Endothelial cell of umbilical vein (primary cell): ENCODE results near the gene PRMT7. TPM values are rescaled to one million over a fixed set of nuclear protein-coding genes. Genes with fewer than 3 reads are reported as not detected.

Experiments
- BruUV-seq: library from RNA; stranded (reverse); fragments of 400-500 nt; replicated peaks from 2 replicates; lab custom pipeline; 2021; lab: Mats Ljungman, UMichigan
- CTCF ChIA-PET: fragments of 300-600, 350-600 bp; sonication (Branson Sonifier 250); formaldehyde crosslinking; loops from one replicate; lab custom pipeline; 2021; ENCODE audit warnings: antibody characterized with exemption, inconsistent platforms; lab: Charles Lee
- POLR2A ChIA-PET: fragments of 300-600, 350-600 bp; sonication (Branson Sonifier 250); formaldehyde crosslinking; loops from one replicate; lab custom pipeline; 2021; ENCODE audit warnings: antibody characterized with exemption, inconsistent platforms; lab: Charles Lee
- DNase-seq: peaks from one replicate; pipeline ENCODE4 v3.0.0-alpha.2; 2011; ENCODE audit warnings: low read depth, low spot score
- FAIRE-seq: peaks from 2 replicates; lab custom pipeline; 2011; peaks lifted over from hg19 to GRCh38; lab: Jason Lieb, UNC
- H2AFZ ChIP-seq: 2 replicates; pipeline ENCODE4 v1.6.0; 2012; ENCODE audit warnings: low read depth, low read length, control low read depth, inconsistent platforms
- H3K27ac ChIP-seq: 2 replicates; pipeline ENCODE4 v1.5.1; 2011; ENCODE audit warnings: low read depth, mild to moderate bottlenecking, control low read depth, low read length, moderate library complexity; ENCODE audit not compliant: insufficient read depth
- H3K27me3 ChIP-seq, 2 experiments: 2 replicates each; pipeline versions ENCODE4 v1.6.0 to v1.6.1; 2011; ENCODE audit warnings: low read length in 2 of 2, mixed read lengths in 1 of 2; ENCODE audit not compliant: control insufficient read depth in 2 of 2, insufficient read depth in 2 of 2
- H3K36me3 ChIP-seq, 2 experiments: 2 replicates in 1 of 2; 3 replicates in 1 of 2; pipeline ENCODE4 v1.5.1; 2011; ENCODE audit warnings: low read length in 2 of 2, mild to moderate bottlenecking in 1 of 2, moderate library complexity in 1 of 2; ENCODE audit not compliant: control insufficient read depth in 2 of 2, insufficient read depth in 2 of 2; ENCODE audit errors: extremely low read depth in 1 of 2
- H3K4me1 ChIP-seq: 3 replicates; pipeline ENCODE4 v1.5.1; 2011; ENCODE audit warnings: mild to moderate bottlenecking, low read length; ENCODE audit not compliant: control insufficient read depth, insufficient read depth; ENCODE audit errors: extremely low read depth
- H3K4me2 ChIP-seq: 2 replicates; pipeline ENCODE4 v1.6.1; 2011; ENCODE audit warnings: low read length, control low read depth, mixed read lengths; ENCODE audit not compliant: insufficient read depth
- H3K4me3 ChIP-seq, 3 experiments: fragments of 200-600 bp in 1 of 3; sonication (generic), shearing (Covaris generic) in 1 of 3; replicated peaks in 1 of 3; 2 replicates each; pipeline ENCODE4 v1.5.1; 2011 to 2016; ENCODE audit warnings: control low read depth in 3 of 3, low read length in 3 of 3, mild to moderate bottlenecking in 2 of 3, inconsistent platforms in 1 of 3, low read depth in 1 of 3, moderate library complexity in 1 of 3; ENCODE audit not compliant: insufficient read depth in 1 of 3
- H3K79me2 ChIP-seq: 2 replicates; pipeline ENCODE4 v1.6.0; 2012; ENCODE audit warnings: low read length, inconsistent platforms; ENCODE audit not compliant: control insufficient read depth, insufficient read depth
- H3K9ac ChIP-seq: replicated peaks from 2 replicates; pipeline ENCODE3; 2011; ENCODE audit warnings: low read length, control low read depth; ENCODE audit not compliant: insufficient read depth; ENCODE audit errors: extremely low read depth
- H3K9me1 ChIP-seq: replicated peaks from 3 replicates; pipeline ENCODE4 v1.6.0; 2011; ENCODE audit warnings: mild to moderate bottlenecking, low read length; ENCODE audit not compliant: control insufficient read depth, insufficient read depth; ENCODE audit errors: extremely low read depth
- H3K9me3 ChIP-seq: replicated peaks from 2 replicates; pipeline ENCODE4 v1.5.1; 2012; ENCODE audit warnings: low read length, inconsistent platforms; ENCODE audit not compliant: control insufficient read depth, insufficient read depth
- H4K20me1 ChIP-seq: replicated peaks from 2 replicates; pipeline ENCODE3; 2011; ENCODE audit warnings: mild to moderate bottlenecking, low read length; ENCODE audit not compliant: control insufficient read depth, insufficient read depth; ENCODE audit errors: extremely low read depth
- EZH2 ChIP-seq: IDR thresholded peaks from 2 replicates; pipeline ENCODE4 v1.6.1; 2012; ENCODE audit warnings: borderline replicate concordance, low read depth, mild to moderate bottlenecking, moderate library complexity, low read length, inconsistent platforms; ENCODE audit not compliant: severe bottlenecking
- FOS ChIP-seq: IDR thresholded peaks from 2 replicates; pipeline ENCODE4 v1.6.1; 2011; ENCODE audit warnings: mild to moderate bottlenecking, low read length, moderate library complexity, borderline replicate concordance; ENCODE audit not compliant: insufficient read depth
- GATA2 ChIP-seq: IDR thresholded peaks from 2 replicates; pipeline ENCODE4 v1.7.0; 2011; ENCODE audit warnings: low read depth, mild to moderate bottlenecking, moderate library complexity, mixed read lengths, low read length; ENCODE audit not compliant: insufficient read length, insufficient read depth
- JUN ChIP-seq: IDR thresholded peaks from 2 replicates; pipeline ENCODE4 v1.6.1; 2011; ENCODE audit warnings: borderline replicate concordance, low read depth; ENCODE audit not compliant: insufficient read length, insufficient read depth
- MYC ChIP-seq: IDR thresholded peaks from one replicate; pipeline ENCODE4 v1.6.1; 2011; ENCODE audit warnings: mild to moderate bottlenecking, low read depth, low read length
- POLR2A ChIP-seq: IDR thresholded peaks from 2 replicates; pipeline ENCODE4 v1.6.1; 2012; ENCODE audit warnings: low read depth, mild to moderate bottlenecking, control low read depth, low read length
- POLR2AphosphoS5 ChIP-seq: IDR thresholded peaks from 2 replicates; pipeline ENCODE4 v1.6.1; 2012; ENCODE audit warnings: low read depth, mild to moderate bottlenecking, control low read depth, low read length, moderate library complexity; ENCODE audit not compliant: insufficient read depth
- dilution Hi-C: fragments of 300-500 bp; cut with MboI; formaldehyde crosslinking; loops from one replicate; pipeline ENCODE4 v1.15.0; 2019; ENCODE audit warnings: low sequenced_read_pairs; ENCODE audit not compliant: extremely low pct_ligation_motif_present
- intact Hi-C: fragments of 100-400 bp; cut with micrococcal nuclease; formaldehyde crosslinking; loops from one replicate; pipeline ENCODE4 v1.10.0; 2022
- polyA plus RNA-seq, 4 experiments: library from polyadenylated mRNA; depleted of rRNA in 3 of 4; stranded (reverse) in 3 of 4; unstranded in 1 of 4; fragments of >200 nt; gene quantifications; 2 replicates each; pipeline versions ENCODE4 v1.2.1 to v1.2.3, GENCODE V29; 2011 to 2012; ENCODE audit warnings: missing spikeins in 1 of 4
- total RNA-seq: library from RNA; stranded (reverse); gene quantifications from 2 replicates; pipeline ENCODE4 v1.2.3, GENCODE V29; 2021
- TF ChIP-seq, protein P1 (sequence below), 2 donors: IDR thresholded peaks; 1 replicate in 1 of 2; 2 replicates in 1 of 2; pipeline ENCODE4 v1.5.1; 2011; ENCODE audit warnings: low read length in 2 of 2, mild to moderate bottlenecking in 2 of 2, moderate library complexity in 2 of 2, control low read depth in 1 of 2, inconsistent platforms in 1 of 2, low read depth in 1 of 2; ENCODE audit not compliant: insufficient read depth in 1 of 2; ENCODE audit errors: extremely low read depth in 1 of 2
- TF ChIP-seq, protein P2 (sequence below): IDR thresholded peaks from 2 replicates; pipeline ENCODE4 v1.6.1; 2011; ENCODE audit not compliant: insufficient read depth, insufficient read length

PRMT7 gene
- total and polyA plus RNA-seq, 2 donors (not counting 3 experiments of a cell fraction or from before 2014, with no cell fraction given): 43.4 to 57.9 TPM

DNA sequence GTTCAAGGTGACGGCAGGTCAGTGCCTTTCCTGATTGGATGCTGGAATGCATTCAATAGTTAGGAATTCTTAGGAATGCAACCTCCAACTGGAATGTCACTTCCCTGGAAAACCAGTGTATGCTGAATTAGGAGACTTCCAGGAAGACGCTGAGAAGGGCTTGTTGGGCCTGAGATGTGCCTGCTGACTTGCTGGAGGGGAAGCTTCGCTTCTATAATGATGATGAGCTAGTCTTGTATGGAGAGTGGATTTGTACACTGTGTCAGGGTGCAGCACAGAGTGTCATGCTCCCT, 91.9 kb downstream of the PRMT7 start:
- FAIRE-seq (no peak), DNase-seq (no peak)
- TF ChIP-seq POLR2A (no peak), POLR2AphosphoS5 (no peak), JUN (no peak), MYC (no peak), EZH2 (no peak), FOS (no peak), GATA2 (no peak)
- TF ChIP-seq, protein P1, sequence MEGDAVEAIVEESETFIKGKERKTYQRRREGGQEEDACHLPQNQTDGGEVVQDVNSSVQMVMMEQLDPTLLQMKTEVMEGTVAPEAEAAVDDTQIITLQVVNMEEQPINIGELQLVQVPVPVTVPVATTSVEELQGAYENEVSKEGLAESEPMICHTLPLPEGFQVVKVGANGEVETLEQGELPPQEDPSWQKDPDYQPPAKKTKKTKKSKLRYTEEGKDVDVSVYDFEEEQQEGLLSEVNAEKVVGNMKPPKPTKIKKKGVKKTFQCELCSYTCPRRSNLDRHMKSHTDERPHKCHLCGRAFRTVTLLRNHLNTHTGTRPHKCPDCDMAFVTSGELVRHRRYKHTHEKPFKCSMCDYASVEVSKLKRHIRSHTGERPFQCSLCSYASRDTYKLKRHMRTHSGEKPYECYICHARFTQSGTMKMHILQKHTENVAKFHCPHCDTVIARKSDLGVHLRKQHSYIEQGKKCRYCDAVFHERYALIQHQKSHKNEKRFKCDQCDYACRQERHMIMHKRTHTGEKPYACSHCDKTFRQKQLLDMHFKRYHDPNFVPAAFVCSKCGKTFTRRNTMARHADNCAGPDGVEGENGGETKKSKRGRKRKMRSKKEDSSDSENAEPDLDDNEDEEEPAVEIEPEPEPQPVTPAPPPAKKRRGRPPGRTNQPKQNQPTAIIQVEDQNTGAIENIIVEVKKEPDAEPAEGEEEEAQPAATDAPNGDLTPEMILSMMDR (IDR thresholded peaks at IDR 0.05; ENCODE audit: extremely low read depth in 1 of 2, insufficient read depth in 1 of 2, low read depth in 1 of 2, low read length in 2 of 2): no peak
- TF ChIP-seq, protein P2, sequence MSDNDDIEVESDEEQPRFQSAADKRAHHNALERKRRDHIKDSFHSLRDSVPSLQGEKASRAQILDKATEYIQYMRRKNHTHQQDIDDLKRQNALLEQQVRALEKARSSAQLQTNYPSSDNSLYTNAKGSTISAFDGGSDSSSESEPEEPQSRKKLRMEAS: no peak
- ChIA-PET CTCF (interaction anchor here (1.2 kb wide), 1 partner anchor 107 kb away, joined by 5 read pairs; no protein-coding TSS in a partner anchor), POLR2A (no interaction called here)
- no peaks in the 10 kb centered on the region for H4K20me1 ChIP-seq
- no peaks in the 10 kb centered on the region for H3K9me1 ChIP-seq
- H3K4me1 ChIP-seq: no peaks in the 10 kb centered on the region
- dilution Hi-C loops: no loop called here
- peaks cover 7 to 10% of the 10 kb centered on the region in 2 experiments for H3K27me3 ChIP-seq
- no peak overlapping the region for H3K9ac ChIP-seq
- no peak overlapping the region for H3K27ac ChIP-seq
- H3K4me2 ChIP-seq: no peak overlapping the region
- no peak overlapping the region for H3K4me3 ChIP-seq
- no peak overlapping the region for H2AFZ ChIP-seq
- intact Hi-C loops: no loop called here
- H3K36me3 ChIP-seq: no peaks in the 10 kb centered on the region
- H3K79me2 ChIP-seq: no peaks in the 10 kb centered on the region
- no TSS peak for BruUV-seq
- no peaks in the 10 kb centered on the region for H3K9me3 ChIP-seq
